NCI-H2029 treated with DMSO at 0.1 percent for 48 hours (cell line): ENCODE measurements around the gene RYR2.
"Not testable (repeated sequence)": the region's sequence is repeated elsewhere in the genome, so short reads cannot be mapped to it uniquely, and the experiment has no call there.

Experiments used
- DNase-seq: peaks from one replicate; lab custom pipeline; 2025; lab: John Stamatoyannopoulos, UW

RYR2 gene

DNA sequence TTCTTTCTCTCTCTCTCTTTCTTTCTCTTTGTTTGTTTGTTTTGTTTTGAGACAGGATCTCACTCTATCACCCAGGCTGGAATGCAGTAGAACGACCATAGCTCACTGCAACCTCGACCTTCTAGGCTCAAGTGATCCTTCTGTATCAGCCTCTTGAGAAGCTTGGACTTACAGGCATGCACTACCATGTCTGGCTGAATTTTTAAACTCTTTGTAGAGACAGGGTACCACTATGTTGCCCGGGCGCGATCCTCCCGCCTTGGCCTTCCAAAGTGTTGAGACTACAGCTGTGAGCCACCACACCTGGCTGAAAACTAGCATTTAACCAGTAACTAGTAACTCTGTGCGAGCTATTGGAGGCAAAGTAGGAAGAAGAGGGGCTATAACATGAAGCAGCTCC, 523.3 kb downstream of the RYR2 start:
- DNase-seq = no peak

DNA sequence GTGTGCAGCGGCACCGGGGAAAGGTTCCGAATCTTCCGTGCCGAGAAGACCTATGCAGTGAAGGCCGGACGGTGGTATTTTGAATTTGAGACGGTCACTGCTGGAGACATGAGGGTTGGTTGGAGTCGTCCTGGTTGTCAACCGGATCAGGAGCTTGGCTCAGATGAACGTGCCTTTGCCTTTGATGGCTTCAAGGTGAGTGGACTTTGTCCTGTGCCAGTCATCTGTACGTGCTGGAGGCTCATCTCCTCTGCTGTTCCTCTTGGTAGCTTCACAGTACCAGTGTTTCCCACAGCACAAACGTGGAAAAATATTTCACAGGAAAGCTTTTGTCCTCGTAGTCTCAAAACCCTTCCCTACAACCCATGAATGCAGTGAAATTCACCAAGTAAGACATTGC, 524.6 kb downstream of the RYR2 start:
- DNase-seq = no peak

DNA sequence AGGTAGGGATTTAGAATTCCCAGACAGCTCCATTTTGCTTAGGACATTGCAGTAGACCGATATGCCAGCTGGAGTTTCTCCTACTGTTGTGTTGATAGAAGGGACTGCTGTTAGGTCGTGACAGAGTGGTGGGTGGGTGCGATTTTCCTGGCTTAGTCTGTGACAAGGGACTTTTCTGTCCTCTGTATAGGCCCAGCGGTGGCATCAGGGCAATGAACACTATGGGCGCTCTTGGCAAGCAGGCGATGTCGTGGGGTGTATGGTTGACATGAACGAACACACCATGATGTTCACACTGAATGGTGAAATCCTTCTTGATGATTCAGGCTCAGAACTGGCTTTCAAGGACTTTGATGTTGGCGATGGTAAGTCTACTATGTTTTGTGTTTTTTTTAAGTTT, 527.0 kb downstream of the RYR2 start:
- no peak for DNase-seq

DNA sequence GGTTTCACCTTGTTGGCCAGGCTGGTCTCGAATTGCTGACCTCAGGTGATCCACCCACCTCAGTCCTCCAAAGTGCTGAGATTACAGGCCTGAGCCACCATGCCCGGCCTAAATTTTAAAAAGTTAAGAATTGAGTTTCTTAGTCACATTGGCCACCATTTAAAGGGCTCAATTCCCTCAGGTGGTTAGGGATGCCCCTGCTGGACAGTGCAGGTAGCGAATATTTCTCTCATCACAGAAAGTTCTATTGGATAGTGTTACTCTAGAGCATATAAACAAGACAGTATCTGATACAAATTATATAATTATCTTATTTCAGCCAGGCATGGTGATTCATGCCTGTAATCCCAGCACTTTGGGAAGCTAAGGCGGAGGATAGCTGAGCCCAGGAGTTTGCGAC, 528.5 kb downstream of the RYR2 start:
- no peak for DNase-seq

DNA sequence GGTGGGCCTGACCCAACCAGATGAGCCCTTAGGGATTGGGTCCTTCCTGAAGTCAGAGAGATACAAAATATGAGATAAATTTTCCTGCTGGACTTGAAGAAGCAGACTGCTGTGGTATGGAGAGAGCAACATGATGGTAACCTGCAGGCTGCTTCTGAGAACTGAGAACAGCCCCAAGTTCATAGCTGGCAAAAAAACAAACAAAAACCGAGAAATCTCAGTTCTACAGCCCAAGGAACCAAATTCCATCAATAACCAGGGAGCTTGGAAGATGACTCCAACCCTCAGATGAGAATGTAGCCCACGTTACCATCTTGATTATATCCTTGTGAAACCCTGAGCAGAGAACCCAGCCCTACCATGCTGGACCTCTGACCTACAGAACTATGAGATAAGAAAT, 532.6 kb downstream of the RYR2 start:
- no peak for DNase-seq

DNA sequence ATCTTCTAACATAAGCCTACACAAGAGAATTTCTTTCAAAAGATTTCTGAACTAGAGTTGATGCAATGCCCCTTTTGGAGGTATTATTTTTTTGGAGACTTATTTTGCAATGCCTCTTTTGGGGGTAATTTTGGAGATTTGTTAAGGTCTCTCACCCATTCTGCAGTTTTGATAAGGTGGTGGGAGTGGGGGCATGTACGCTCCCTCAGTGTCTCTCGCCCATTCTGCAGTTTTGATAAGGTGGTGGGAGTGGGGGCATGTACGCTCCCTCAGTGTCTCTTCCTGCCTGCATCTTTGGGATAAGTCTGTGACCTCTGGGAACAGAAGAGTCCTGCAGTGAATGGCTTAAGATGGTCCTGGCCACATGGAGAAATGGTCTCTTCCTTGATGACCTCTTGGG, 536.6 kb downstream of the RYR2 start:
- no peak for DNase-seq

DNA sequence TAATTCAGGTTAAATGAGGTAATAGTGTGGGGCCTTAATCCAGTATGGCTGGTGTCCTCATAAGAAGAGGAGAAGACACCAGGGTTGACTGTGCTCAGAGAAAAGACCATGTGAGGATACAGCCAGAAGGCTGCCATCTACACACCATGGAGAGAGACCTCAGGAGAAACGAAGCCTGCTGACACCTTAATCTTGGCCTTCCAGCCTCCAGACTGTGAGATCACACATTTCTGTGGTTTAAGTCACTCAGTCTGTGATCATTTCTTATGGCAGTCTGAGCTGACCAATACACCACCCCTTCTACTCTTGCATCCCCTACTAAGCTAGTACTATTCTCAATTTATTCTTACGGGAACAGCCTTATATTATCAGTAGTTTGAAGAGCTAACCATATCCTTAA, 538.7 kb downstream of the RYR2 start:
- DNase-seq = no peak

DNA sequence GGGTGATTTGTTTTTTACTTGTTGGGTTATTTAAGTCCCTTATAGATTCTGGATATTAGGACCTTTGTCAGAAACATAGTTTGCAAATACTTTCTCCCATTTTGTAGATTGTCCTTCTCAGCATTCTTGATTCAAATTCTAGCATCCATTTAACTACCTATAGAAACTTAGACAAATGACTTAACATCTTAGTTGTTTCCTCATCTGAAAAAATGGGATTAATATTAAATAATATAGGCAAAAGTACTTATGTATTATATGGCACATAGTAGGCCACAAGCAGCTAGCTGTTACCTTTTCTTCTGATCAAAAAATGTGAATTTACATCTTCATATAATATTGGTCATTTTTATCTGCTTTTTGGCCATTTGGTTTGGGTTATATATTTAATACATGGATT, 541.3 kb downstream of the RYR2 start:
- DNase-seq = no peak

DNA sequence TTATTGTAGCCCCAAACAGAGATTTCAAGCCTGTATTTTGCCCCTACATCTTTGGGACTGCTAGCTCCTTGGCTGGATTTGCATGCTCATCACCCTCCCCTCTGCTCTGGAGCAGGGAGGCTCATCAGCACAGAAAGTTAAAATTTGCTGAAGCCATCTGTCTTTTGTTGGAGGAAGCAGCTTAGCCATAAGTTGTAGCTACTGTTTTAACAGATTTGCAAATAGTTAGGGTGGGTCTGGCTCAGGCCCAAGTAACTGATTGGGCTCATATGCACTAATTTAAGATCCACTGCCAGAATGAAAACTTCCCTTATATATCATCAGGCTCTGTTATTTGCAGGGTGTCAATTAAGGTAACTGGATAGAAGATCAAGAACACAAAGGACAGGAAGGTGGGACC, 541.8 kb downstream of the RYR2 start:
- no peak for DNase-seq

DNA sequence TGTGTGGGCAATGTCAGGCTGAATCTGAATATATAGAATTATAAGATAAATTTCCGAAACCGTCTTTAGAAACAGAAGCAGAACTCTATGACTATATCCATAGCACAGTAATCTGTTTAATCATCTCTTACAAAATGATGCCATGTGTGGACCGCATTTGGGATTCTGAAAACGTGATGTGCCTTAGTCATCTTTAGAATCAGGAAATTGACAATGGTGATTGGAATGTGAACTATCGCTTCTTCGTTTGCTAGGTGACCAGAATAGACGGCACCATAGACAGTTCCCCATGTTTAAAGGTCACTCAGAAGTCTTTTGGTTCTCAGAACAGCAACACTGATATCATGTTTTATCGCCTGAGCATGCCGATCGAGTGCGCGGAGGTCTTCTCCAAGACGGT, 548.4 kb downstream of the RYR2 start:
- no peak for DNase-seq

DNA sequence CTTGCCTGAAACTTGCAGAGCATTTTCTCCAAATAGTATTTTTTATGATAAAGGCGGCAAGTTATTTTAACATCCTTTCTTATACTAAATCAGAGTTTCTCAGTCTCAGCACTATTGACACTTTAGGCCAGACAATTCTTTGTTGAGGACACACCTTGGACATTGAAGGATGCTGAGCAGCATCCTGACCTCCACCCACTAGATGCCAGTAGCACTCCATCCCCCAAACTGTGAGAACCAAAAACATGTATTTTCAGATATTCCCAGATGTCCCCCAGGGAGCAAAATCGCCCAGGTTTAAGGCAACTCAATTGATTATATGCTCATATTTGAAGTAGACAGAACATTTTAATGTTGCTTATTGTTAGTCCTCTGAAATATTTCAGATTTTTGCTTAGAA, 549.4 kb downstream of the RYR2 start:
- DNase-seq = no peak

DNA sequence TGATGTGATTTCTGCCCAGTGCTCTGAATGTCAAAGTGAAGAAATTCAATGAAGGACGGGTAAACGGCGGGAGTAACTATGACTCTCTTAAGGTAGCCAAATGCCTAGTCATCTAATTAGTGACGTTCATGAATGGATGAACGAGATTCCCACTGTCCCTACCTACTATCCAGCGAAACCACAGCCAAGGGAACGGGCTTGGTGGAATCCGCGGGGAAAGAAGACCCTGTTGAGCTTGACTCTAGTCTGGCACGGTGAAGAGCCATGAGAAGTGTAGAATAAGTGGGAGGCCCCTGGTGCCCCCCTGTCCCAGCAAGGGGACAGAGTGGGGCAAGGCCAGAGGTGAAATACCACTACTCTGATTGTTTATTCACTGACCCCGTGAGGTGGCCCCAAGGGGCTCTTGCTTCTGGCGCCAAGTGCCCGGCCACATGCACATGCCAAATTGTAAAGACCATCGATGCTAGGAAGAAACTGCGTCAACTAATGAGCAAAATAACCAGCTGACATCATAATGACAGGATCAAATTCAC, 561.1 kb downstream of the RYR2 start:
- not testable (repeated sequence) for DNase-seq

DNA sequence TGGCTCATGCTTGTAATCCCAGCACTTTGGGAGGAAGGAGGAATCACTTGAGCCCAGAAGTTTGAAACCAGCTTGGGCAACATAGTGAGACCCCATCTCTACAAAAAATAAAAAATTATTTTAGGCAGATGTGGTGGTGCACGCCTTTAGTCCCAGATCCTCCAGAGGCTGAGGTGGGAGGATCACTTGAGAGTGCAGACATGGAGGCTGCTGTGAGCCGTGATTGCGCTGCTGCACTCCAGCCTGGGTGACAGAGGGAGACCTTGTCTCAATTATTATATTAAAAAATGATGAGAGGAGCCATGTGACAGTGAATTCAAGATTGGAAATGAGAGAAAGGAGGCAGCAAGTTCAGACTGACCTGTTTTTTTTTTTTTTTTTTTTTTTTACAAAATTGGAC, 566.4 kb downstream of the RYR2 start:
- DNase-seq = no peak

DNA sequence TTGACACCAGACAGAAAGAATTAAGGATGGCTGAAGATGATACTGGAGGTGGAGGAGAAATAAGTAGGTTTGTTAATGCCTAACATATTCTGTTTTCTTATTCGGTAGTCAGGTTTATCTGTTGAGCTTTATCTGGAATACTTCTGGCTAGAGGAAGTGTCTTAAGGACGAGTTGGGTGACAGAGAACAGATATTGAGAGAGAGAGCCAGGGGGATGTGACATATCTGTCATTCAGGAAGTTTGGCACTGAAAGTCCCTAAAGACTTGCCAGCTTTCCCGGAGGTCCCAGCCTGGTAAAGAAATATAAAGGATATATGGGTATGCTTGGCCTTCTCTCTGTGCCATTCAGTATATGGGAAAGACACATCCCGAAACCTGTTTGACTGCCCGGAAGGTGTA, 568.2 kb downstream of the RYR2 start:
- no peak for DNase-seq

DNA sequence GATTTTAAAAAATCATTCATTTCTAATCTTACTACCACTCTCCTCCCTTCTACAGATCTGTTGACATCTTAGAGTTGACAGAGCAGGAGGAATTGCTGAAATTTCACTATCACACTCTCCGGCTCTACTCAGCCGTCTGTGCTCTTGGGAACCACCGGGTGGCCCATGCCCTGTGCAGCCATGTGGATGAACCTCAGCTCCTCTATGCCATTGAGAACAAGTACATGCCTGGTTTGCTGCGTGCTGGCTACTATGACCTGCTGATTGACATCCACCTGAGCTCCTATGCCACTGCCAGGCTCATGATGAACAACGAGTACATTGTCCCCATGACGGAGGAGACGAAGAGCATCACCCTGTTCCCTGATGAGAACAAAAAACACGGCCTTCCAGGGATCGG, 572.0 kb downstream of the RYR2 start:
- no peak for DNase-seq

DNA sequence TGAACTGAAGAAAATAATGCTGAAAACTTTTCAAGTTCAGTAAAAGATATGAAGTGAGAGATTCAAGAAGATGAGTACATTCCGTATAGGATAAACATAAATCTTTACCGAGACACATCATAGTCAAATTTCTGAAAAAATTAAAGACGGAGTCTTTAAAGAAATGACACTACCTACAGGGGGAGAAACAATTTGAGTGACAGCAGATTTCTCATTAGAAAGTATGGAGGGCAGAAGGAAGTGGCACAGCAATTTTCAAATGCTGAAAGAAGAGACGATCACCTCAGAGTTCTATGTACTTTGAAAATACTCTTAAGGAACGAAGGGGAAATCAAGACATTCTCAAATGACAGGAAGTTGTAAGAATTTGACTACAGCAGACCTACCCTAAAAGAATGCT, 577.6 kb downstream of the RYR2 start:
- no peak for DNase-seq

DNA sequence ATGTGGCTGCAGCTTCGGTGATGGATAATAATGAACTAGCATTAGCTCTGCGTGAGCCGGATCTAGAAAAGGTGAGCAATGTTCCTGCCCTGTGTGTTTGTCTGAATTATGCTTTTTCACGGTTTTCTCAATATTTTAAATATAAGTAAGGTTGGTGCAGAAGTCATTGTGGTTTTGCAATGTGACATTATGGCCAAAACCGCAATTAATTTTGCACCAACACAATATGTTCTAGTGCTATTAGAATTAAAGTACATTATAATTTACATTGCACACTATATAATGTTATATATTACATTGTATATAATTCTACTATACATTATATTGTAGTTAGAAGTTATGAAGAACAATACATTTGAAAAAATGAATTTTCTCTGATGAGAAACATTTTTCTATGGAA, 592.9 kb downstream of the RYR2 start:
- no peak for DNase-seq

DNA sequence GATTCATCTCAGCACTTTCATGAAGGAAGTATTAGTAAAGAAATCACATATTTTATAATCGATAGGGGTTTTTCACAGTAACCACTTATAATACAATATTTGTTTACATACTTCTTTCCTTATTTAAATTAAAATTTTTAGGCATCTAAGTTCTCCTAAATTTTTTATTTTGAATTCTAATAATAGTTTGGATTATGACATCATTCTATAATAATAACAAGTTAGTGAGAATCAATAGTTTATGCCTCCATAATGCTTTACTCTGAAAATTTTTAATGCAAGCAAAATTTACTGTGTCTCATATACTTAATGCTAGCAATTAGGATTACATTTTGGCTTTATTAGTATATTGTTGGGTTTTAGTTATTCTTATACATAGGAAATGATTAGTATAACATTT, 596.6 kb downstream of the RYR2 start:
- DNase-seq = no peak

DNA sequence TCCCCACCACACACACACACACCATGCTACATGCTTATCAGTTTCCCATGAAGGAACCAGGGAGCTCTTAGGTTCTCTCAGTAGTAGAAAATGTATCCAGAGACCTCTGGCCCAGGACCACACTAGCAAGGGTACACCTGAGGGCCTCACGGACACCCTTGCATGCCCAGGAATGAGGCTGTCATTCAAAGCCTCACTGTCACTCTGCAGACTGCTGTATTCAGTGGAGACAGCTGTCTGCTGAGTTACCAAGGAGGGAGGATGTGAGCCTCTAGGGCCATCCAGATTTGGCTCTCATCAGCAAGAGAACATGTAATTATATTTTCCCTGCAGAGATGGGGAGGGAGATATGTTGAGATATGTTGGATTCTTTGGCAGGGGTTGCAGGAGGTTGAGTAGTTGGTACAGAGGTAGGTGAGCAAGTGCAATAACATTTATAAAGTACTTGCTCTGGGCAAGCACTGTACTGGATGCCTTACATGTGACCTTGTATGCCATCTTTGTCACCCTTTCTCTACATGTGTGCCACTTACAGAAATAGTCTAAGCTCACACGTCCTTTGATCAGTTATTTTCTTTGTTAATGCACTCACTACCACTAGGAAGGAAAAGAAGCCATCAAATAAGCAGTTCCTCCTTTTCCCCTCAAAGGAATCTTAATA, 598.2 kb downstream of the RYR2 start:
- no peak for DNase-seq

DNA sequence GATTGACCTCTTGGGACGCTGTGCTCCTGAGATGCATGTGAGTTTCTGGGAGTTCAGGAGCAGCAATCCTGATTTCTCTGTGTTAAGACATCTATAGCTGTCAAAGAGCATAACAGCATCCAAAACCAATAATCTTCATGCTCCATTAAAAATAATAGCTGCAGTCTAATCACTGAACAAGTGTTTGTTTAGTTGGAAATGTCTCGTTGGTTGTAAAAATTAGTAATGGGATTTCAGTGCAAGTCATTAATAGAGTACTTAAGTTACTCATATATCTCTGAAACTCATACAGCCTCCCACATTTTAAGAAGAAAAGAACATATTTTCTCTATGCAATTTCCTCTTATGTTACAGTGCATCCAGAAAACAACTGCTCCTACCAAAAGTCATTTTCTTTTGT, 599.0 kb downstream of the RYR2 start:
- DNase-seq = no peak

DNA sequence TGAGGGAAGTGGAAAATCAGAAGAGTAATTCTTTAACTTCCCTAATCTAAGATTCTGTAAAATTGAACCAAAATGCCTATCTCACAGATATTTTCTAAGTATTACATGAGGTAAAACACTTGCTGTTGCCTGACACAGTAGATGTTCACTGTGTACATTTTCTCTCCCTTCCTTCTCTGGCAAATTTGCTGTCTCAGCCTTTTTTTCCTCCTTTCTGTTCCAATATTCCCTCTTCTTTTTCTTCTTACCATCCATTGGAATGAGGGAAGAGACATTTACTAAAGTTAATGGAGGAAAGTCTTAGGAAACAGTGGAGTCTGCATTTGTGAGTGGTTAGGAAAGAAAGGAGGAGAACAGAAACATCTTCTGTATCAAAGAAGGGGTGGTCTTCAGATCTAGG, 608.8 kb downstream of the RYR2 start:
- no peak for DNase-seq

DNA sequence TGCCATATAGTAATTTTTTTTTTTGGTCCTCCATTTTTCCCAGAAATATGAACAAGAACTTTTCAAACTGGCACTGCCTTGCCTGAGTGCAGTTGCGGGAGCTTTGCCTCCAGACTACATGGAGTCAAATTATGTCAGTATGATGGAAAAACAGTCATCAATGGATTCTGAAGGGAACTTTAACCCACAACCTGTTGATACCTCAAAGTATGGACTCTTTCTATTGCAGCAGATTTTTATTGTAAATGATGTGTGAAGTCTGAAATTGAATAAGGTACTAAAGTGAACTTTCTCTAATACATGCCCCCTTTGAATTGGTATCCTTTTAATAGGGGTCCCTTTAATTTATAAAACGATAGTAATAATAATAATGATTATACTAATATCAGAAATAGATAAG, 613.8 kb downstream of the RYR2 start:
- DNase-seq = no peak

DNA sequence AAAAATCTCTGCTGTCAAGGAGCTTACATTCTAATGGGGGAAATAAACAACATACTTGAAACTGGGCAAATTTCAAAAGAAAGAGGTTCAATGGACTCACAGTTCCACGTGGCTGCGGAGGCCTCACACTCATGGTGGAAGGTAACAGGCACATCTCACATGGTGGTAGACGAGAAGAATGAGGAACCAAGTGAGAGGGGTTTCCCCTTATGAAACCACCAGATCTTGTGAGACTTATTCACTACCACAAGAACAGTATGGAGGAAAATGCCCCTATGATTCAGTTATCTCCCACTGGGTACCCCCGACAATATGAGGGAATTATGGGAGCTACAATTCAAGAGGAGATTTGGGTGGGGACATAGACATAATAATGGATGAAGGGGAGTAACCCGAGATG, 622.4 kb downstream of the RYR2 start:
- no peak for DNase-seq

DNA sequence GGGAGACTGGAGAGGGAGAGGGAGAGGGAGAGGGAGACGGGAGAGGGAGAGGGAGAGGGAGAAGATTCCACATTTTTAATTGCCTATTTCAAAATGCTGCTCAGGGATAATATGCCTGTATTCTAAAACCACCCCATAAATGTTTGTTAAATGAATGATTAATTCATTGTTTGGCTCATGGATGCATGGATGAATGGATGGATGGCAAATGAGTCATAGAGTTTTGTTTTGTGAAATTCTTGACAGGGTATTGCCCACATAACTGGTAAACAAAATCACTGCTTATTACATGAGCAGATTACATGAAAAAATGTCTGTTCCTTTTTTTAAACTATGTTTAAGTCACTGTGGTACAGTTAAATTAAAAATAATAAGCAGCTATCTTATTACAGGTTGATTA, 628.3 kb downstream of the RYR2 start:
- DNase-seq = no peak

DNA sequence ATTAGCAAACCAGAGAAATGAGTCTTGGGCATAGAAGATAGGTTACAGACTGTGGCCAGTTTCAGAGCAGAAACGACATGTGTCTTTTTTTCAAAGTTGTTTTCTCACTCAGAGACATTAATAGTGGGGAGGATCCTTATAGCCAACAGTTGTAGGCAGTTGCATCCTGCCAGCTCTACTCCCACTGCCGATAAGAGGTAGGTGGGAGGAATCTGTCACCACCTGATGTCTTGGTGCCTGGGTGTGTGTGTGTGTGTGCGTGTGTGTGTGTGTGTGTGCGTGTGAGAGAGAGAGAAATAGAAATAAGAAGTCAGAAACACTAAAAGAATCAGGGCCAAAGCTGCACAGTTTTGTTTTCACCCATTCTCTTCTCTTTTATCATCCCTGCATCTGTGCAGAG, 629.3 kb downstream of the RYR2 start:
- DNase-seq = no peak
